Left forelimb (tissue), 1 donor: ENCODE measurements around the gene NOS1.

Source experiments
- DNase-seq: peaks from one replicate; pipeline ENCODE4 v3.0.0-alpha.2; 2018; ENCODE audit warnings: low spot score

NOS1 gene

GRCh38 chr12:117363953-117364486, 2.6 kb upstream of the NOS1 start:
- DNase-seq: peak; percentile 3

GRCh38 chr12:117363056-117363662, 1.7 kb upstream of the NOS1 start:
- DNase-seq: peak; percentile 18

GRCh38 chr12:117362391-117362790, 965 bp upstream of the NOS1 start:
- DNase-seq: no peak

GRCh38 chr12:117361905-117362304, 479 bp upstream of the NOS1 start:
- DNase-seq: no peak

GRCh38 chr12:117360551-117361346, 677 bp downstream of the NOS1 start:
- no peak for DNase-seq

- DNase-seq: no peak
Measured at GRCh38 chr12:117360222-117360550, 1.2 kb downstream of the NOS1 start.

- DNase-seq: no peak
Measured at GRCh38 chr12:117359029-117359845, 2.2 kb downstream of the NOS1 start.

GRCh38 chr12:117356048-117356447, 5.4 kb downstream of the NOS1 start:
- no peak for DNase-seq

GRCh38 chr12:117352883-117353282, 8.5 kb downstream of the NOS1 start:
- DNase-seq: no peak

GRCh38 chr12:117352206-117352605, 9.2 kb downstream of the NOS1 start:
- peak; percentile 40 for DNase-seq

GRCh38 chr12:117350140-117350539, 11.3 kb downstream of the NOS1 start:
- no peak for DNase-seq

GRCh38 chr12:117347588-117347987, 13.8 kb downstream of the NOS1 start:
- no peak for DNase-seq

- no peak for DNase-seq
Measured at GRCh38 chr12:117344716-117345115, 16.7 kb downstream of the NOS1 start.

- no peak for DNase-seq
Measured at GRCh38 chr12:117343849-117344248, 17.6 kb downstream of the NOS1 start.

- no peak for DNase-seq
Measured at GRCh38 chr12:117343296-117343695, 18.1 kb downstream of the NOS1 start.

- DNase-seq: peak; percentile 6
Measured at GRCh38 chr12:117342682-117343081, 18.7 kb downstream of the NOS1 start.

- DNase-seq: peak; percentile 22
Measured at GRCh38 chr12:117342247-117342646, 19.2 kb downstream of the NOS1 start.

- DNase-seq: no peak
Measured at GRCh38 chr12:117339104-117339503, 22.3 kb downstream of the NOS1 start.

GRCh38 chr12:117334855-117335587, 26.4 kb downstream of the NOS1 start:
- no peak for DNase-seq

GRCh38 chr12:117334051-117334450, 27.4 kb downstream of the NOS1 start:
- no peak for DNase-seq

- DNase-seq: no peak
Measured at GRCh38 chr12:117333331-117333881, 28.0 kb downstream of the NOS1 start.

- DNase-seq: no peak
Measured at GRCh38 chr12:117331691-117332090, 29.7 kb downstream of the NOS1 start.
